Measurements from ENCODE around the gene MR1. TPM values are rescaled to one million over a fixed set of nuclear protein-coding genes. Genes with fewer than 3 reads are reported as not detected.

Gene MR1
- total RNA-seq, 1 donor from 2014 or later, result 54.4 TPM

- DNase-seq (ENCODE audit: low spot score), result no peak
These were observed 74.6 kb downstream of the MR1 start for GRCh38 chr1:181108304-181108867.

GRCh38 chr1:181110013-181110412, 76.2 kb downstream of the MR1 start:
- DNase-seq (ENCODE audit: low spot score), result no peak

Other genes with a start within 250 kb of the MR1 start
- 5.6 TPM for gene KIAA1614, start 121.1 kb upstream of the MR1 start, total RNA-seq
- gene STX6, start 11.1 kb upstream of the MR1 start, total RNA-seq, result 35.4 TPM
- gene IER5, start 54.7 kb downstream of the MR1 start, total RNA-seq, result 12.6 TPM